Astrocyte of the spinal cord (primary cell): ENCODE data around the gene OMA1.

Experiments
- DNase-seq: peaks from one replicate; pipeline ENCODE4 v3.0.0; 2011; ENCODE audit warnings: low read depth, low spot score
- H3K4me3 ChIP-seq: 2 replicates; pipeline ENCODE4 v1.5.1; 2011; ENCODE audit warnings: low read depth, mild to moderate bottlenecking, low read length, moderate library complexity
- in situ Hi-C: cut with HindIII; loops from 2 replicates; pipeline ENCODE4 v1.10.0; 2017; ENCODE audit warnings: low sequenced_read_pairs
- TF ChIP-seq, protein P1 (sequence below): IDR thresholded peaks from 2 replicates; pipeline ENCODE4 v1.5.1; 2012; ENCODE audit warnings: low read depth, mild to moderate bottlenecking, low read length, inconsistent platforms

The OMA1 gene

DNA sequence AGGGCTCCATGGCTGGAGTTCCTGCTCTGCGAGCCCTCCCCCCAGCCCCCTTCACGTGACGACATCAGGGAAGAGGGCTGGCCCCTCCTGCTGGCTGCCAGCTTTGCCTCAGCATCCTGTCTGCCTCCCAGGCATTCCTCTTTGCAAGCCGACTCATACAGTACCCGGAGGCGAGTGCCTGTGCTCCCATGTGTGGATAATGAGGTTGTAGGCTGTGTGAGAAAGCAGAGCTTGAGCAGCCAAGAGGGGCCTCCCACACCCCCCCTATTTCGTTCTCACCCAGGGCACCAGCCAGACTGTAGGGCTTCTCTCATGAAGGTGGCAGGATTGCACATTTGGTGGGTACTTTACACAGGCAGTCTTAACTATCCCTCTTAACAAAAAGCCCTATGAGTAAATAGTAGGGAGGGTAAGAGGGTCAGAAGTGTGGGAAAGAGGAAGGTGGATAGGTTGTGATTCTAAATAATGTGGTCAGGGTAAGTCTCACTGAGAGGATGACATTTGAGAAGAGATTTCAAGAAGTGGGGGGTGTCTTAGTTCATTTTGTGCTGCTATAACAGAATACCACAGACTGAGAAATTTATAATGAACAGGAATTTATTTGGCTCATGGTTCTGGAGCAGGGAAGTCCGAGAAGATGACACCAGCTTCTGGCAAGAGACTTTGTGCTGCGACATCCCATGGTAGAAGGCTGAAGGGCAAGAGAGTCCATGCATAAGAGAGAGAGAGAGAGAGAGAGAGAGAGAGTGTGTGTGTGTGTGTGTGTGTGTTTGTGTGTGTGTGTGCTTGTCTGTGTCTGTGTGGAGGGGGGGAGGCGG is 113.5 kb downstream of the OMA1 start:
- peak; percentile 66 for DNase-seq
- TF ChIP-seq, protein P1, sequence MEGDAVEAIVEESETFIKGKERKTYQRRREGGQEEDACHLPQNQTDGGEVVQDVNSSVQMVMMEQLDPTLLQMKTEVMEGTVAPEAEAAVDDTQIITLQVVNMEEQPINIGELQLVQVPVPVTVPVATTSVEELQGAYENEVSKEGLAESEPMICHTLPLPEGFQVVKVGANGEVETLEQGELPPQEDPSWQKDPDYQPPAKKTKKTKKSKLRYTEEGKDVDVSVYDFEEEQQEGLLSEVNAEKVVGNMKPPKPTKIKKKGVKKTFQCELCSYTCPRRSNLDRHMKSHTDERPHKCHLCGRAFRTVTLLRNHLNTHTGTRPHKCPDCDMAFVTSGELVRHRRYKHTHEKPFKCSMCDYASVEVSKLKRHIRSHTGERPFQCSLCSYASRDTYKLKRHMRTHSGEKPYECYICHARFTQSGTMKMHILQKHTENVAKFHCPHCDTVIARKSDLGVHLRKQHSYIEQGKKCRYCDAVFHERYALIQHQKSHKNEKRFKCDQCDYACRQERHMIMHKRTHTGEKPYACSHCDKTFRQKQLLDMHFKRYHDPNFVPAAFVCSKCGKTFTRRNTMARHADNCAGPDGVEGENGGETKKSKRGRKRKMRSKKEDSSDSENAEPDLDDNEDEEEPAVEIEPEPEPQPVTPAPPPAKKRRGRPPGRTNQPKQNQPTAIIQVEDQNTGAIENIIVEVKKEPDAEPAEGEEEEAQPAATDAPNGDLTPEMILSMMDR: no peak
- H3K4me3 ChIP-seq: no peak overlapping the region
- in situ Hi-C loops: no loop called here

- TF ChIP-seq, protein P1: no peak
- no peak overlapping the region for H3K4me3 ChIP-seq
- in situ Hi-C loops: no loop called here
- DNase-seq: no peak
These were observed 114.5 kb downstream of the OMA1 start for GRCh38 chr1:58431901-58432620.
